ENCODE measurements around the gene DMXL1.

DMXL1 gene

DNA sequence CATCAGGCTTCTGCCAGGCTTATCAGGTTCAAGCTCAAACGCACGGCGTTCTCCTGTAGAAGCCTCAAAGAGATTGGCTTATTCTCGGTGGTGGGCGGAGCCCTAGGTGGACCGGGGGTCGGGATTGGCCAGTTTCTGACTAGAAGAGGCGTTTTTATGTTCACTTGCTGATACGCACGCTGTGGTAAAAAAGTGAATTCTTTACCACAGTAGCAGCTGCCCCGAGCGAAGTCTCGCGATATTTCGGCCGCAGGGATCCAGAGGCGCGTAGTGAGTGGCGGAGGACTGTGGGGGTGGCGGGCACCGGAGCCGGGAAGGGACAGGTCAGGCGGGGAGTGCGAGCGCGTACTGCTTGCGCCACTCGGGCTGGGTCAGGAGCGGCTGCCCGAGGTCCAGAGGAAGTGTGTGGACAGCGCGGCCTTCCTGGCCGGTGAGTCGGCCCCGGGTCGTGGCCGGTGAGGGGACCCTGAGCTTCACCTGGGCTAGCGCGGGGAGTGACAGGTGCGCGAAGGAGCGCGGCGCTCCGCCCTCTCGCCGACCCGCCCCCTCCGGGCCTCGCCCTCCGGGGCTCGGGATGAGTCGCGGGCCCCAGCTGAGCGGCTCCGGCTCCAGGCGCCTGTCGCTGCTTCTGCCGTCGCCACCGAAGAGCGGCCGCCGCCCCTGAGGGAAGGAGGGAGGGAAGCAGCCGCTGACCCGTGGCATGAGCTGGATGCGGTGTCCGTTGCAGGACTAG, at the start of gene DMXL1:
Gene DMXL1, plus strand, starts transcription at position 260 of the 733 bp plus-strand sequence. CDS start 483 bp downstream, outside the sequence.
- DNase-seq (ENCODE audit: low spot score), result peak; percentile 99

GRCh38 chr5:119021149-119021732, 49.6 kb upstream of the DMXL1 start:
- DNase-seq (ENCODE audit: low spot score), result no peak

- peak; percentile 31 for DNase-seq (ENCODE audit: low spot score)
Measured at GRCh38 chr5:119022017-119022745, 48.7 kb upstream of the DMXL1 start.

DNA sequence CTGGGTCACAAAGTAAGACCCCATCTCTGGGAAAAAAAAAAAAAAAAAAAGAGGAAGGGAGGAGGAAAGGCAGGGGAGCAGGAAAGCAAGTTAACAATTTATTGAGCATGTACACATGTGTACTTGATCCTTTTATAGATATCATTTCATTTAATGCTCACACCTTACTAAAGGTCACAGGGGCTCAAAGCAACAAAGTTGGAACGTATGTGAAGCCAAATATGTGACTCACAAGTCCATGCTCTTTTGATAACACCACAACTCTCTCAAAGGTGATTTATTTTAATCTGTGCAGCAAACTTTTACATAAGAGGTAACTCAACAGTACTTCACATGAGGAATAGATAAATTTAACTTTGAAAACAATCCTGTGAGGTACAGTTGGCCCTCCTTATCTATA, 48.1 kb upstream of the DMXL1 start:
- DNase-seq (ENCODE audit: low spot score), result no peak

DNA sequence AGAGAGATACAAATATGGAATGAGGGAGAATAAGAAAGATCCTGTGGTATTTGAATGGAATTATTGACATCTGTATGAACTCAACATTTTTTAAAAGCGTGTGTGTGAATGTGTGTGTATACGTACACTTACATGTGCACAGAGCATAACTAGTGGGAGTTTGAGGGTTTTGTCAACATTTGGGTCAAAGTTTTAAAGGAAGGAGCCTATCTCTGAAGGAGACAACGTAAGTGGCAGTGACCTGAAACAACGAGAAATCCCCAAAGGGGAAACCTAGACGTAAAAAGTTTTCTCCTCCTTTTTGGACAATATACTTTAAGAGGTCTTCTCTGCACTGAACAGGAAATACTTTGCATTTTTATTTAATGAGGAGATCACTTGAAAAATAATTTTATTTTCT, 42.3 kb upstream of the DMXL1 start:
- no peak for DNase-seq (ENCODE audit: low spot score)

DNA sequence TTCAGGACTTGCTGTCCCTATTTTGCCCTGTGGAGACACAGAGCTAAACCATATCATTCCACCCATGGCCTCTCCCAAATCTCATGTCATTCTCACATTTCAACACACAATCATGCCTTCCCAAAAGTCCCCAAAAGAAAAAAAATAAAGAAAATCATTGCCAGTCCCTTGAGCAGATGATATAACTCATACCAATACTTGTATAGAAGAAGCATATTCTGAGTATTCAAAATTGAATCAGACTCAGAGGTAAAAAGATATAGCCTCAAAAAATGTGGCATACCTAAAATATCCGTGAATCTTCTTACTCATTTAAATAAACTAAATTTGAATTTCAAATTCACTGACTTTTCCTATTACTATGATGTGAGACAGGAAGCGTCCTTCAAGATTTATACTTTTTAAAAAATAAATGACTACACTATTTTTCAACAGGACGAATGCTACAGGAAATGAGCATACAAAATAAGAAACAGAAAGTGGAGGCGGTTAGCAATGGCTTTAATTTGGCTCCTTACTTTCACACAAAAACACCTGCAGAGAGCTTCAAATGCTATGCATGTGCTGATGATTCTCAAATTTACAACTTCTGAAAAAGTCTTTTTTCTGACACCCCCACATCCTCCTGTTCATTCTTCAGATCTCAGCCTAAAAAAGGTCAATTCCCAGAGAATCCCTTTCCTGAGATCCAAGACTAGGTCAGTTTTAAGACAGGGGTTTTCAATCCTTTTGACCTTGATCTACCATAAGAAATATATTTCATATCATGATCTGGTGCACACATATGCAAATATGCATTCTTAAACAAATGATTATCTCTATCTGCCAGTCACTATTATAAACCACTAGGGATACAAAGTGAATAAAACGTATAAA, 39.6 kb upstream of the DMXL1 start:
- no peak for DNase-seq (ENCODE audit: low spot score)

DNA sequence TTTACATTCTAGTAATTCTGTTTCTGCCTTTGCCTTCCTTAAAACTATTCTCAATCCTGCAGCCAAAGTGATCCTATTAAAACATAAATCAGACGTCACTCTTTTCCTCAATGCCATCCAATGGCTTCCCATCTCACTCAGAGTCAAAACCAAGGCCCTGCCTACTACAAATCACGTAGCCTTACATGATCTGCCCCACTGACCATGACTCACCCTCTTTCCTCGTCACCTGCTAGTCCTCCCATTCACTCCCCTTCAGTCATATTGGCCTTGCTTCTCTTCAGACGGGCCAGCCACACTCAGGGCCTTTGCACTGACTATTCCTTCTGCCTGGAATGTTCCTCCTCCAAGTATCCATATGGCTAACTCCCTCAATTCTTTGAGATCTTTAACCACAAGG, 39.0 kb upstream of the DMXL1 start:
- DNase-seq (ENCODE audit: low spot score), result peak; percentile 10

GRCh38 chr5:119032656-119033055, 38.2 kb upstream of the DMXL1 start:
- DNase-seq (ENCODE audit: low spot score), result no peak

GRCh38 chr5:119033135-119033534, 37.8 kb upstream of the DMXL1 start:
- no peak for DNase-seq (ENCODE audit: low spot score)

GRCh38 chr5:119036101-119036762, 34.7 kb upstream of the DMXL1 start:
- peak; percentile 58 for DNase-seq (ENCODE audit: low spot score)

DNA sequence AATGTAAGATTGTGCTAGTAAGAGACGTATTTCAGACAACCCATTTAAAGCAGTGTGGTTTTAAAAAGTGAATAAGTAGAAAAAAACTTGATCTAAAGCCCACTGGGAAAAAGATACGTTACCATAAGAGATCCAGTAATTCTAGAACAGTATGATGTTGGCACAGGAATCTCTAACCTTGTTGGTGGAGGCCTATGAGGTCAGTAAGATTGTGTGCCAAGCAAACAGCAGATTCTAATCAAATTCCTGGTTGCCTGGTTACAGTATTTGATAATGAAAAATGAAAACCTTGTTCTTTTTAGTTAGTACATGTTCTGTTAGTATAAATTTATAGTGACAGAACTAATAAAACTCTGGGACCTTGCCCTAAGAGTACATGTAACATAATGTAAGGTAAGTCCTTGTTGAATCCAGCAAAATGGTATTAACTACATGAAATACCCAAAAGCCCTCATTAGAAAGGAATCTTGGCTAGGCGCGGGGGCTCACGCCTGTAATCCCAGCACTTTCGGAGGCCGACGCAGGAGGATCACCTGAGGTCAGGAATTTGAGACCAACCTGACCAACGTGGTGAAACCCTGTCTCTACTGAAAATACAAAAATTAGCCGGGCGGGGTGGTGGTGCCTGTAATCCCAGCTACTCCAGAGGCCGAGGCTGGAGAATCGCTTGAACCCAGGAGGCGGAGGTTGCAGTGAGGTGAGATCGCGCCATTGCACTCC, 33.2 kb upstream of the DMXL1 start:
- no peak for DNase-seq (ENCODE audit: low spot score)

DNA sequence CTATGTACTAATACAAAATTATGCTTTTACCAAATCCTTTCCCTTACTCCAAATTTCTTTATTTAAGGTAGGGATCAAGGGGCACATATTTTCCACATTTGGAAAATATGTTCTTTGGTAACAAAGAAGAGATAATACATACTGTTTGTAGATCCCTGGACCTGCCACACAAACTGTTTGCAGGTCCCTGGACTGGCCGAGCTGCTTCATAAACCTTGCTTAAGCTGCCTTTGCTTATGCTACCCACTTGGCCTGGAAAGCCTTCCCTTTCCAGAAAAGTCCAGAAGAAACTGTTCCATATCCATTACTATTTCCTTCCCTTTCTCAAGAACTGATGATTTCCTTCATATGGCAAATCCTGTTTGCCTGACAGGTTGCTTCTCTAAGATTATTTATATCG, 22.6 kb upstream of the DMXL1 start:
- DNase-seq (ENCODE audit: low spot score), result no peak

DNA sequence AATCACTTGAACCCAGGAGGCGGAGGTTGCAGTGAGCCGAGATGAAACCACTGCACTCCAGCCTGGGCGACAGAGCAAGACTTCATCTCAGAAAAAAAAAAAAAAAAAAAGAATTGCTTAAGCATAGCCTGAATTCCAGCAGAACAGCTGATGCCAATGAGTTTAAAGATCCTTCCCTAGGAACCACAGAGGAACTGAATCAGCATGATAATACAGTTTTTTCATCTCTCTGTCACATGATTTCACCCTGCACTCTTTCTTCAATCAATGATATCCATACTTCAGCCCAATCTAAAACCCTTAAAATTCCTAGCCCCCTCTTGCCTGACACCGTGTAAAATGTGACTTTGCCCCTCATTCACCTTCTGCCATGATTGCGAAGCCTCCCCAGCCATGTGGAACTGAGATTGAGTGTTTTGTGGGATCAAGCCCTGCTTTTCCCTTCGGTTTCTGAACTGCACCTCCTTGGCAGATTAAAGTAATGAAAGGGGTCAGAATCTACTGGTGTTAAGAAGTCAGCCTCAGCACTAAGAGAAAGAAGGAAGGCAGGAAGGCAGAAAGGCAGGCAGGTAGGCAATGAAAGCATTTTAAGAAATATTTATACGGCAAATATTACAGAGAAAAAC, 20.9 kb upstream of the DMXL1 start:
- no peak for DNase-seq (ENCODE audit: low spot score)

DNA sequence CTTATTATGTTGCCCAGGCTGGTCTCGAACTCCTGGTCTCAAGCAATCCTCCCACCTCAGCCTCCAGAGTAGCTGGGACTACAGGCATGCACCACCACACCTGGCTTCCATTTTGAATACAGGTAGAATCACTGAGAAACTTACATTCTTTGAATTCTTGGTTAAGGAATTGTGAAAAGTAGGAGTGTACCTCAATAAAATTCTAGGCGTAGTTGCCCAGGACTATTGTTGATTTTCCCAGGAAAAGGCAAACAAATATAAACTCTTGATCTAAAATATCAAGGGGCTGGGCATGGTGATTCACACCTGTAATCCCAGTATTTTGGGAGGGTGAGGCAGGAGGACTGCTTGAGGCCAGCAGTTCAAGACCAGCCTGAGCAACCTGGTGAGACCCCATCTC, 16.8 kb upstream of the DMXL1 start:
- DNase-seq (ENCODE audit: low spot score), result no peak

GRCh38 chr5:119055294-119055693, 15.6 kb upstream of the DMXL1 start:
- DNase-seq (ENCODE audit: low spot score), result no peak

GRCh38 chr5:119058979-119059529, 11.8 kb upstream of the DMXL1 start:
- DNase-seq (ENCODE audit: low spot score), result no peak

- no peak for DNase-seq (ENCODE audit: low spot score)
Measured at GRCh38 chr5:119059740-119060255, 11.1 kb upstream of the DMXL1 start.

GRCh38 chr5:119063579-119064379, 7.1 kb upstream of the DMXL1 start:
- DNase-seq (ENCODE audit: low spot score), result peak; percentile 7

DNA sequence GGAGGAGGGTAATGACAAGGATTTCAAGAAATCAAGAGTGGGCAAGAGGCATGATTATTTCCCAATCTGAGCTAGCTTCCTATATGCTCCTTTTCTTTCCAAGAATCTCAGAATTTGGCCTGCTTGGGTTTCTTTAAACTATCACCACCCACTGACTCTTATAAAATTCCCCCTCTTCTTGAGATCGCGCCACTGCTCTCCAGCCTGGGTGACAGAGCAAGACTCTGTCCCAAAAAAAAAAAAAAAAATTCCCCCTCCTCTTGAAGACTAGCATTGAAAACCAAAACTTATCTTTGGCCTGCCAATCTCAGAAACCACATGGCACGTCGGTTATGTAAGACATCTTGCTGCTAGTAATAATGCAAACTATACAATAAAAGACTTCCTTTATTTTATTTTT, 3.4 kb upstream of the DMXL1 start:
- no peak for DNase-seq (ENCODE audit: low spot score)
